ENCODE results near the gene SBF2.
"Not testable (repeated sequence)": the region's sequence is repeated elsewhere in the genome, so short reads cannot be mapped to it uniquely, and the experiment has no call there.

SBF2 gene

DNA sequence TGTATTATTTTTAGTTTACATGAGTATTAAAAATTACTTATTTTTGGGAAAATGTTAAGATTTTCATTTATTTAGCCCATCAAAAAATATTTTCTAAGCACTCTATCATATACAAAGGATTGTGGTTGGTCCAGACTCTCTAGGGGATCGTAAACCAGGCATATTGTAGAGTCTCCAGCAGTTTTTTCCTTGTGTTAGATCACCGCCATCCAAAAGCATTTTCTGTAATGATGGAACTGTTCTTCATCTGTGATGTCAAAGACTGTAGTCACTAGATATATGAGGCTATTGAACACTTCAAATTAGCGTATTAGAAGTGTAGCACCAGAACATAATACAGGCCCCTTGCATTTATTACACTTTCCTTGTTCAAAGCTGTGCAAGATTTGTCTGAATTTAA, 154.9 kb downstream of the SBF2 start:
- Histone ChIP-seq H3K9me2 (ENCODE audit: low read depth, low read length) (no peaks in the 10 kb centered on the region), H3K27me3 (ENCODE audit: insufficient read depth, low read length) (no peaks in the 10 kb centered on the region), H2AFZ (ENCODE audit: low read length) (no peak overlapping the region), H3K4me1 (ENCODE audit: insufficient read depth, low read length, severe bottlenecking) (no peaks in the 10 kb centered on the region), H3K9ac (ENCODE audit: low read length) (no peak overlapping the region), H3F3A (ENCODE audit: insufficient read depth, low read length) (no peaks in the 10 kb centered on the region), H3K36me3 (ENCODE audit: insufficient read depth, low read length) (no peaks in the 10 kb centered on the region), H3K9me3 (ENCODE audit: low read length) (peaks cover 2% of the 10 kb centered on the region; the same call in 1 of the 2 replicates), H3K4me3 (ENCODE audit: low read depth, low read length, poor library complexity, severe bottlenecking) (no peak overlapping the region), H3K4me2 (ENCODE audit: low read length) (no peak overlapping the region), H4K20me1 (ENCODE audit: insufficient read depth, low read length) (no peaks in the 10 kb centered on the region), H3K79me2 (ENCODE audit: insufficient read depth, low read length) (no peaks in the 10 kb centered on the region), H3K27ac (ENCODE audit: low read depth, low read length, poor library complexity, severe bottlenecking) (no peak overlapping the region)
- TF ChIP-seq CTCF (IDR thresholded peaks at IDR 0.05; ENCODE audit: low read length) (no peak), EZH2 (IDR thresholded peaks at IDR 0.05; ENCODE audit: borderline replicate concordance, low read length) (no peak)

- H3K27me3 ChIP-seq (ENCODE audit: insufficient read depth, low read length), result no peaks in the 10 kb centered on the region
- no peaks in the 10 kb centered on the region for H3K36me3 ChIP-seq (ENCODE audit: insufficient read depth, low read length)
- H3F3A ChIP-seq (ENCODE audit: insufficient read depth, low read length), result no peaks in the 10 kb centered on the region
- no peaks in the 10 kb centered on the region for H4K20me1 ChIP-seq (ENCODE audit: insufficient read depth, low read length)
- no peak overlapping the region for H3K27ac ChIP-seq (ENCODE audit: low read depth, low read length, poor library complexity, severe bottlenecking)
- no peaks in the 10 kb centered on the region for H3K79me2 ChIP-seq (ENCODE audit: insufficient read depth, low read length)
- no peak overlapping the region for H3K4me2 ChIP-seq (ENCODE audit: low read length)
- TF ChIP-seq CTCF (IDR thresholded peaks at IDR 0.05; ENCODE audit: low read length), result no peak
- TF ChIP-seq EZH2 (IDR thresholded peaks at IDR 0.05; ENCODE audit: borderline replicate concordance, low read length), result no peak
- H3K4me3 ChIP-seq (ENCODE audit: low read depth, low read length, poor library complexity, severe bottlenecking), result no peak overlapping the region
- H3K9me3 ChIP-seq (ENCODE audit: low read length), result peaks cover 2% of the 10 kb centered on the region; the same call in 1 of the 2 replicates
- H3K9ac ChIP-seq (ENCODE audit: low read length), result no peak overlapping the region
- no peak overlapping the region for H2AFZ ChIP-seq (ENCODE audit: low read length)
- no peaks in the 10 kb centered on the region for H3K4me1 ChIP-seq (ENCODE audit: insufficient read depth, low read length, severe bottlenecking)
- H3K9me2 ChIP-seq (ENCODE audit: low read depth, low read length), result no peaks in the 10 kb centered on the region
These were observed 159.0 kb downstream of the SBF2 start for GRCh38 chr11:10134975-10135481.

DNA sequence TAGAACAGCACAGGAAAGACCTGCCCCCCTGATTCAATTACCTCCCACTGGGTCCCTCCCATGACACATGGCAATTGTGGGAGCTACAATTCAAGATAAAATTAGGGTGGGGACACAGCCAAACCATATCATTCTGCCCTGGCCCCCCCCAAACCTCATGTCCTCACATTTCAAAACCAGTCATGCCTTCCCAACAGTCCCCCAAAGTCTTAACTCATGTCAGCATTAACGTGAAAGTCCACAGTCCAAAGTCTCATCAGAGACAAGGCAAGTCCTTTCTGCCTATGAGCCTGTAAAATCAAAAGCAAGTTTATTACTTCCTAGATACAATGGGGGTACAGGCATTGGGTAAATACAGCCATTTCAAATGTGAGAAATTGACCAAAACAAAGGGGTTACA, 159.8 kb downstream of the SBF2 start:
- H3K36me3 ChIP-seq (ENCODE audit: insufficient read depth, low read length); H3K79me2 ChIP-seq (ENCODE audit: insufficient read depth, low read length); H3K4me3 ChIP-seq (ENCODE audit: low read depth, low read length, poor library complexity, severe bottlenecking); H3K4me1 ChIP-seq (ENCODE audit: insufficient read depth, low read length, severe bottlenecking); H3K9ac ChIP-seq (ENCODE audit: low read length); H4K20me1 ChIP-seq (ENCODE audit: insufficient read depth, low read length); H2AFZ ChIP-seq (ENCODE audit: low read length); H3K9me3 ChIP-seq (ENCODE audit: low read length); H3F3A ChIP-seq (ENCODE audit: insufficient read depth, low read length); H3K4me2 ChIP-seq (ENCODE audit: low read length); H3K9me2 ChIP-seq (ENCODE audit: low read depth, low read length); H3K27ac ChIP-seq (ENCODE audit: low read depth, low read length, poor library complexity, severe bottlenecking); H3K27me3 ChIP-seq (ENCODE audit: insufficient read depth, low read length): not testable (repeated sequence)

DNA sequence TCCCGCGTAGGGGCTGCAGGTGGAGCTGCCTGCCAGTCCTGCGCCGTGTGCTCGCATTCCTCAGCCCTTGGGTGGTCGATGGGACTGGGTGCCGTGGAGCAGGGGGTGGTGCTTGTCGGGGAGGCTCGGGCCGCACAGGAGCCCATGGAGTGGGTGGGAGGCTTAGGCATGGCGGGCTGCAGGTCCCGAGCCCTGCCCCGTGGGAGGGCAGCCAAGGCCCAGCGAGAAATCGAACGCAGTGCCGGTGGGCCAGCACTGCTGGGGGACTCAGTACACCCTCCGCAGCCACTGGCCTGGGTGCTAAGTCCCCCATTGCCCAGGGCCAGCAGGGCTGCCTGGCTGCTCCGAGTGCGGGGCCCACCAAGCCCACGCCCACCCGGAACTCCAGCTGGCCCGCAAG, 160.8 kb downstream of the SBF2 start:
- not testable (repeated sequence) for H3K27ac ChIP-seq (ENCODE audit: low read depth, low read length, poor library complexity, severe bottlenecking); H3K4me1 ChIP-seq (ENCODE audit: insufficient read depth, low read length, severe bottlenecking); H3K36me3 ChIP-seq (ENCODE audit: insufficient read depth, low read length); H3K9me3 ChIP-seq (ENCODE audit: low read length); H3K9ac ChIP-seq (ENCODE audit: low read length); H3K27me3 ChIP-seq (ENCODE audit: insufficient read depth, low read length); H3K4me3 ChIP-seq (ENCODE audit: low read depth, low read length, poor library complexity, severe bottlenecking); H2AFZ ChIP-seq (ENCODE audit: low read length); H4K20me1 ChIP-seq (ENCODE audit: insufficient read depth, low read length); H3K9me2 ChIP-seq (ENCODE audit: low read depth, low read length); H3K79me2 ChIP-seq (ENCODE audit: insufficient read depth, low read length); H3K4me2 ChIP-seq (ENCODE audit: low read length); H3F3A ChIP-seq (ENCODE audit: insufficient read depth, low read length)

Data from OCI-LY1 (cell line).